Endothelial cell of umbilical vein (primary cell): ENCODE data around the gene RAB43.

Experiments
- EZH2 ChIP-seq: IDR thresholded peaks from 2 replicates; pipeline ENCODE4 v1.6.1; 2012; ENCODE audit warnings: borderline replicate concordance, low read depth, mild to moderate bottlenecking, moderate library complexity, low read length, inconsistent platforms; ENCODE audit not compliant: severe bottlenecking
- JUN ChIP-seq: IDR thresholded peaks from 2 replicates; pipeline ENCODE4 v1.6.1; 2011; ENCODE audit warnings: borderline replicate concordance, low read depth; ENCODE audit not compliant: insufficient read length, insufficient read depth
- MYC ChIP-seq: IDR thresholded peaks from one replicate; pipeline ENCODE4 v1.6.1; 2011; ENCODE audit warnings: mild to moderate bottlenecking, low read depth, low read length
- POLR2A ChIP-seq: IDR thresholded peaks from 2 replicates; pipeline ENCODE4 v1.6.1; 2012; ENCODE audit warnings: low read depth, mild to moderate bottlenecking, control low read depth, low read length
- POLR2AphosphoS5 ChIP-seq: IDR thresholded peaks from 2 replicates; pipeline ENCODE4 v1.6.1; 2012; ENCODE audit warnings: low read depth, mild to moderate bottlenecking, control low read depth, low read length, moderate library complexity; ENCODE audit not compliant: insufficient read depth
- TF ChIP-seq, protein P1 (sequence below), 2 donors: IDR thresholded peaks; 1 replicate in 1 of 2; 2 replicates in 1 of 2; pipeline ENCODE4 v1.5.1; 2011; ENCODE audit warnings: low read length in 2 of 2, mild to moderate bottlenecking in 2 of 2, moderate library complexity in 2 of 2, control low read depth in 1 of 2, inconsistent platforms in 1 of 2, low read depth in 1 of 2; ENCODE audit not compliant: insufficient read depth in 1 of 2; ENCODE audit errors: extremely low read depth in 1 of 2
- TF ChIP-seq, protein P2 (sequence below): IDR thresholded peaks from 2 replicates; pipeline ENCODE4 v1.6.1; 2011; ENCODE audit not compliant: insufficient read depth, insufficient read length

DNA sequence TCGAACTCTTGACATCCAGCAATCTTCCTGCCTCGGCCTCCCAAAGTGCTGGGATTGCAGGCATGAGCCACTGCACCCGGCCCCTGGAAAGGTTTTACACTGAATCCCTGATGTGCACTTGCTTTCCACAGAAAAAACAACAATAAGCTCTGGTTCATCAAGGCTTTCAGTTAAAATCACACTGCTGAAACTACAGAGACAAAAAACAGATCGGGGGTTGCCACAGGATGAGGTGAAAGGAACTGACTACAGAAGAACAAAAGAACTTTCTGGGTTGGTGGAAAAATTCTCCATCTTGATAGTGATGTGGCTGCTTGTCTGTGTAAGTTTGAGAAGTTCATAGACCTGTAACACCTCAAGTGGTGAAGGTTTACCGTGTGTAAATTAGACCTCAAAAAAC, 2.9 kb downstream of the RAB43 start:
- TF ChIP-seq, protein P1, sequence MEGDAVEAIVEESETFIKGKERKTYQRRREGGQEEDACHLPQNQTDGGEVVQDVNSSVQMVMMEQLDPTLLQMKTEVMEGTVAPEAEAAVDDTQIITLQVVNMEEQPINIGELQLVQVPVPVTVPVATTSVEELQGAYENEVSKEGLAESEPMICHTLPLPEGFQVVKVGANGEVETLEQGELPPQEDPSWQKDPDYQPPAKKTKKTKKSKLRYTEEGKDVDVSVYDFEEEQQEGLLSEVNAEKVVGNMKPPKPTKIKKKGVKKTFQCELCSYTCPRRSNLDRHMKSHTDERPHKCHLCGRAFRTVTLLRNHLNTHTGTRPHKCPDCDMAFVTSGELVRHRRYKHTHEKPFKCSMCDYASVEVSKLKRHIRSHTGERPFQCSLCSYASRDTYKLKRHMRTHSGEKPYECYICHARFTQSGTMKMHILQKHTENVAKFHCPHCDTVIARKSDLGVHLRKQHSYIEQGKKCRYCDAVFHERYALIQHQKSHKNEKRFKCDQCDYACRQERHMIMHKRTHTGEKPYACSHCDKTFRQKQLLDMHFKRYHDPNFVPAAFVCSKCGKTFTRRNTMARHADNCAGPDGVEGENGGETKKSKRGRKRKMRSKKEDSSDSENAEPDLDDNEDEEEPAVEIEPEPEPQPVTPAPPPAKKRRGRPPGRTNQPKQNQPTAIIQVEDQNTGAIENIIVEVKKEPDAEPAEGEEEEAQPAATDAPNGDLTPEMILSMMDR (IDR thresholded peaks at IDR 0.05; ENCODE audit: extremely low read depth in 1 of 2, insufficient read depth in 1 of 2, low read depth in 1 of 2, low read length in 2 of 2), result no peak
- TF ChIP-seq JUN (no peak), EZH2 (no peak), POLR2A (no peak), MYC (no peak), POLR2AphosphoS5 (no peak)
- TF ChIP-seq, protein P2, sequence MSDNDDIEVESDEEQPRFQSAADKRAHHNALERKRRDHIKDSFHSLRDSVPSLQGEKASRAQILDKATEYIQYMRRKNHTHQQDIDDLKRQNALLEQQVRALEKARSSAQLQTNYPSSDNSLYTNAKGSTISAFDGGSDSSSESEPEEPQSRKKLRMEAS, result no peak
